Endothelial cell of coronary artery (primary cell): ENCODE measurements around the gene C6orf52. TPM values are rescaled to one million over a fixed set of nuclear protein-coding genes. Genes with fewer than 3 reads are reported as not detected.

Experiments
- total RNA-seq: library from RNA; depleted of rRNA; stranded (reverse); fragments of >200 nt; gene quantifications from 2 replicates; pipeline ENCODE4 v1.2.3, GENCODE V29; 2014

The C6orf52 gene
- total RNA-seq = not detected in 2 replicates

GRCh38 chr6:10694302-10695085, at the start of gene C6orf52, which contains the start of gene PAK1IP1:
Gene C6orf52 (minus strand): TSS chr6:10694616. CDS start chr6:10687550, 7,066 bp downstream.
Gene PAK1IP1 (plus strand): TSS chr6:10694972. CDS start chr6:10694986, 14 bp downstream.

GRCh38 chr6:10722820-10723566, 28.6 kb upstream of the C6orf52 start, which contains the start of gene TMEM14C:
Gene TMEM14C (plus strand): TSS chr6:10723070. CDS start chr6:10724614, 1,544 bp downstream.

Other genes with a start within 250 kb of the C6orf52 start
- 3.0 and 7.2 TPM in 2 replicates for gene GCNT2, start 173.3 kb downstream of the C6orf52 start, total RNA-seq
- gene PAK1IP1, start 356 bp upstream of the C6orf52 start, total RNA-seq = 17.1 and 19.9 TPM in 2 replicates
- gene TMEM14C, start 28.5 kb upstream of the C6orf52 start, total RNA-seq = 70.2 and 81.5 TPM in 2 replicates
- 51.5 and 54.9 TPM in 2 replicates for gene TMEM14B, start 53.2 kb upstream of the C6orf52 start, total RNA-seq
- not detected in 2 replicates for gene MAK, start 143.9 kb upstream of the C6orf52 start, total RNA-seq
- gene GCM2, start 187.4 kb upstream of the C6orf52 start, total RNA-seq = not detected in 2 replicates
- gene SYCP2L, start 192.4 kb upstream of the C6orf52 start, total RNA-seq = not detected in 2 replicates